Measurements from ENCODE around the gene PLCB3.

DNA sequence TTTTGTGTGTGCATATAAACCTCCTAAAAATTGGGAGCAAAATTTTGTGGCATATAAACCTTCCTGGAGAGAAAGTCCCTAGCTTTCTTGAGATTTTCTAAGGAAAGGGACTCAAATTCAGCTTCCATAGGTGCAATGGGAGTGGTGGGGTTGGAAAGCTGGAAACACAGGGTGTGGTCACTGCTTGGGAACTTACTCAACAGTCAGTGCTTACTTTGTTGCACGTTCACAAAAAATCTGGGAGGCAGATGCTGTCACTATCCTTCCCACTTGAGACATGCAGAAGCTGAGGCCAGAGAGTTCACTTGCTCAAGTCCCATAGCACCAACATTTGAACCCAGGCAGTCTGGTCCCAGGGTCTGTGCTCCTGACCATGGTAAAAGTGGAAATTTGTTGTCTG lies 44.9 kb downstream of the PLCB3 start:
- TF ChIP-seq, protein P1, sequence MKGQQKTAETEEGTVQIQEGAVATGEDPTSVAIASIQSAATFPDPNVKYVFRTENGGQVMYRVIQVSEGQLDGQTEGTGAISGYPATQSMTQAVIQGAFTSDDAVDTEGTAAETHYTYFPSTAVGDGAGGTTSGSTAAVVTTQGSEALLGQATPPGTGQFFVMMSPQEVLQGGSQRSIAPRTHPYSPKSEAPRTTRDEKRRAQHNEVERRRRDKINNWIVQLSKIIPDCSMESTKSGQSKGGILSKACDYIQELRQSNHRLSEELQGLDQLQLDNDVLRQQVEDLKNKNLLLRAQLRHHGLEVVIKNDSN (IDR thresholded peaks at IDR 0.05; ENCODE audit: borderline replicate concordance, extremely low read length, insufficient read depth, low read depth, low read length), result no peak
- TF ChIP-seq, protein P2, sequence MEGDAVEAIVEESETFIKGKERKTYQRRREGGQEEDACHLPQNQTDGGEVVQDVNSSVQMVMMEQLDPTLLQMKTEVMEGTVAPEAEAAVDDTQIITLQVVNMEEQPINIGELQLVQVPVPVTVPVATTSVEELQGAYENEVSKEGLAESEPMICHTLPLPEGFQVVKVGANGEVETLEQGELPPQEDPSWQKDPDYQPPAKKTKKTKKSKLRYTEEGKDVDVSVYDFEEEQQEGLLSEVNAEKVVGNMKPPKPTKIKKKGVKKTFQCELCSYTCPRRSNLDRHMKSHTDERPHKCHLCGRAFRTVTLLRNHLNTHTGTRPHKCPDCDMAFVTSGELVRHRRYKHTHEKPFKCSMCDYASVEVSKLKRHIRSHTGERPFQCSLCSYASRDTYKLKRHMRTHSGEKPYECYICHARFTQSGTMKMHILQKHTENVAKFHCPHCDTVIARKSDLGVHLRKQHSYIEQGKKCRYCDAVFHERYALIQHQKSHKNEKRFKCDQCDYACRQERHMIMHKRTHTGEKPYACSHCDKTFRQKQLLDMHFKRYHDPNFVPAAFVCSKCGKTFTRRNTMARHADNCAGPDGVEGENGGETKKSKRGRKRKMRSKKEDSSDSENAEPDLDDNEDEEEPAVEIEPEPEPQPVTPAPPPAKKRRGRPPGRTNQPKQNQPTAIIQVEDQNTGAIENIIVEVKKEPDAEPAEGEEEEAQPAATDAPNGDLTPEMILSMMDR (IDR thresholded peaks at IDR 0.05 in 2 of 3, conservative IDR thresholded peaks at IDR 0.05 in 1 of 3; ENCODE audit: control insufficient read depth in 2 of 3, extremely low read depth in 1 of 3, insufficient read depth in 1 of 3, low read depth in 3 of 3, low read length in 3 of 3), result no peak
- TF ChIP-seq NFXL1 (IDR thresholded peaks at IDR 0.05; ENCODE audit: borderline replicate concordance), result no peak
- no peak for TF ChIP-seq POLR2A (IDR thresholded peaks at IDR 0.05; ENCODE audit: low read depth, low read length)
- TF ChIP-seq, protein P3, sequence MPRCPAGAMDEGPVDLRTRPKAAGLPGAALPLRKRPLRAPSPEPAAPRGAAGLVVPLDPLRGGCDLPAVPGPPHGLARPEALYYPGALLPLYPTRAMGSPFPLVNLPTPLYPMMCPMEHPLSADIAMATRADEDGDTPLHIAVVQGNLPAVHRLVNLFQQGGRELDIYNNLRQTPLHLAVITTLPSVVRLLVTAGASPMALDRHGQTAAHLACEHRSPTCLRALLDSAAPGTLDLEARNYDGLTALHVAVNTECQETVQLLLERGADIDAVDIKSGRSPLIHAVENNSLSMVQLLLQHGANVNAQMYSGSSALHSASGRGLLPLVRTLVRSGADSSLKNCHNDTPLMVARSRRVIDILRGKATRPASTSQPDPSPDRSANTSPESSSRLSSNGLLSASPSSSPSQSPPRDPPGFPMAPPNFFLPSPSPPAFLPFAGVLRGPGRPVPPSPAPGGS (IDR thresholded peaks at IDR 0.05; ENCODE audit: borderline replicate concordance, insufficient read depth, low read depth, low read length, poor library complexity, severe bottlenecking), result no peak
- TF ChIP-seq, protein P4, sequence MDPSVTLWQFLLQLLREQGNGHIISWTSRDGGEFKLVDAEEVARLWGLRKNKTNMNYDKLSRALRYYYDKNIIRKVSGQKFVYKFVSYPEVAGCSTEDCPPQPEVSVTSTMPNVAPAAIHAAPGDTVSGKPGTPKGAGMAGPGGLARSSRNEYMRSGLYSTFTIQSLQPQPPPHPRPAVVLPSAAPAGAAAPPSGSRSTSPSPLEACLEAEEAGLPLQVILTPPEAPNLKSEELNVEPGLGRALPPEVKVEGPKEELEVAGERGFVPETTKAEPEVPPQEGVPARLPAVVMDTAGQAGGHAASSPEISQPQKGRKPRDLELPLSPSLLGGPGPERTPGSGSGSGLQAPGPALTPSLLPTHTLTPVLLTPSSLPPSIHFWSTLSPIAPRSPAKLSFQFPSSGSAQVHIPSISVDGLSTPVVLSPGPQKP (IDR thresholded peaks at IDR 0.05; ENCODE audit: low read depth, low read length), result no peak
- no peak for TF ChIP-seq CHD1 (IDR thresholded peaks at IDR 0.05; ENCODE audit: low read depth, low read length)
- no peak for TF ChIP-seq FOS (IDR thresholded peaks at IDR 0.05; ENCODE audit: borderline replicate concordance, extremely low read depth, insufficient read length)
- TF ChIP-seq, protein P5, sequence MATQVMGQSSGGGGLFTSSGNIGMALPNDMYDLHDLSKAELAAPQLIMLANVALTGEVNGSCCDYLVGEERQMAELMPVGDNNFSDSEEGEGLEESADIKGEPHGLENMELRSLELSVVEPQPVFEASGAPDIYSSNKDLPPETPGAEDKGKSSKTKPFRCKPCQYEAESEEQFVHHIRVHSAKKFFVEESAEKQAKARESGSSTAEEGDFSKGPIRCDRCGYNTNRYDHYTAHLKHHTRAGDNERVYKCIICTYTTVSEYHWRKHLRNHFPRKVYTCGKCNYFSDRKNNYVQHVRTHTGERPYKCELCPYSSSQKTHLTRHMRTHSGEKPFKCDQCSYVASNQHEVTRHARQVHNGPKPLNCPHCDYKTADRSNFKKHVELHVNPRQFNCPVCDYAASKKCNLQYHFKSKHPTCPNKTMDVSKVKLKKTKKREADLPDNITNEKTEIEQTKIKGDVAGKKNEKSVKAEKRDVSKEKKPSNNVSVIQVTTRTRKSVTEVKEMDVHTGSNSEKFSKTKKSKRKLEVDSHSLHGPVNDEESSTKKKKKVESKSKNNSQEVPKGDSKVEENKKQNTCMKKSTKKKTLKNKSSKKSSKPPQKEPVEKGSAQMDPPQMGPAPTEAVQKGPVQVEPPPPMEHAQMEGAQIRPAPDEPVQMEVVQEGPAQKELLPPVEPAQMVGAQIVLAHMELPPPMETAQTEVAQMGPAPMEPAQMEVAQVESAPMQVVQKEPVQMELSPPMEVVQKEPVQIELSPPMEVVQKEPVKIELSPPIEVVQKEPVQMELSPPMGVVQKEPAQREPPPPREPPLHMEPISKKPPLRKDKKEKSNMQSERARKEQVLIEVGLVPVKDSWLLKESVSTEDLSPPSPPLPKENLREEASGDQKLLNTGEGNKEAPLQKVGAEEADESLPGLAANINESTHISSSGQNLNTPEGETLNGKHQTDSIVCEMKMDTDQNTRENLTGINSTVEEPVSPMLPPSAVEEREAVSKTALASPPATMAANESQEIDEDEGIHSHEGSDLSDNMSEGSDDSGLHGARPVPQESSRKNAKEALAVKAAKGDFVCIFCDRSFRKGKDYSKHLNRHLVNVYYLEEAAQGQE (IDR thresholded peaks at IDR 0.05; ENCODE audit: low read depth, low read length), result no peak
- TF ChIP-seq EGR1 (IDR thresholded peaks at IDR 0.05; ENCODE audit: borderline replicate concordance in 1 of 2, low read depth in 2 of 2, low read length in 2 of 2), result no peak
